ENCODE data around the gene RHBDD3. TPM values are rescaled to one million over a fixed set of nuclear protein-coding genes. Genes with fewer than 3 reads are reported as not detected.

Gene RHBDD3
- total RNA-seq, 4 donors from 2014 or later = 14.4 to 43.5 (median 32.6) TPM

GRCh38 chr22:29275819-29276565 lies 8.2 kb upstream of the RHBDD3 start:
- no peak for TF ChIP-seq POLR2A (IDR thresholded peaks at IDR 0.05)
- Histone ChIP-seq H3K36me3 (peaks cover 0 to 84% (median 11%) of the 10 kb centered on the region in 3 donors), H3K27ac (no peak overlapping the region), H3K4me3 (no peak overlapping the region), H3K9me3 (no peaks in the 10 kb centered on the region), H3K27me3 (no peaks in the 10 kb centered on the region), H3K4me1 (peaks cover 0 to 75% (median 38%) of the 10 kb centered on the region in 4 donors)
- WGBS, 2 donors = 45 to 53% methylated on average over 3 of the region's 3 CpGs
- DNase-seq (ENCODE audit: low spot score in 2 of 2) = no peak

- Histone ChIP-seq H3K4me1 (peaks cover 0 to 83% (median 46%) of the 10 kb centered on the region in 4 donors), H3K36me3 (peaks cover 0 to 76% (median 11%) of the 10 kb centered on the region in 3 donors)
- WGBS, 2 donors = 47 to 52% methylated on average over 3 of the region's 3 CpGs
Observed at GRCh38 chr22:29275167-29275566, 7.4 kb upstream of the RHBDD3 start.

GRCh38 chr22:29272624-29273023 lies 4.8 kb upstream of the RHBDD3 start:
- Histone ChIP-seq H3K4me3 (no peak overlapping the region), H3K27ac (peak overlapping the region in 1 of 4 donors; percentile 53), H3K9me3 (no peaks in the 10 kb centered on the region), H3K4me1 (peaks cover 0 to 84% (median 52%) of the 10 kb centered on the region in 4 donors), H3K36me3 (peaks cover 0 to 51% (median 0%) of the 10 kb centered on the region in 3 donors), H3K27me3 (no peaks in the 10 kb centered on the region)
- no peak for TF ChIP-seq CTCF (IDR thresholded peaks at IDR 0.05)
- no peak for TF ChIP-seq POLR2A (IDR thresholded peaks at IDR 0.05)
- no peak for TF ChIP-seq EP300 (IDR thresholded peaks at IDR 0.05)
- WGBS, 2 donors = 42 to 57% methylated on average over 2 of the region's 2 CpGs
- DNase-seq (ENCODE audit: low spot score in 2 of 2) = no peak

More at GRCh38 chr22:29275167-29275566, 7.4 kb upstream of the RHBDD3 start:
- no peak overlapping the region for H3K27ac ChIP-seq
- no peaks in the 10 kb centered on the region for H3K27me3 ChIP-seq
- no peak overlapping the region for H3K4me3 ChIP-seq
- TF ChIP-seq POLR2A (IDR thresholded peaks at IDR 0.05) = no peak
- TF ChIP-seq CTCF (IDR thresholded peaks at IDR 0.05) = no peak
- TF ChIP-seq EP300 (IDR thresholded peaks at IDR 0.05) = no peak
- no peak for DNase-seq (ENCODE audit: low spot score in 2 of 2)
- H3K9me3 ChIP-seq = no peaks in the 10 kb centered on the region

GRCh38 chr22:29270475-29271271 lies 2.9 kb upstream of the RHBDD3 start:
- H3K4me1 ChIP-seq = peaks cover 0 to 83% (median 51%) of the 10 kb centered on the region in 4 donors
- no peak for DNase-seq (ENCODE audit: low spot score in 2 of 2)
- WGBS, 2 donors = 9 to 17% methylated on average over 9 of the region's 9 CpGs
- H3K4me3 ChIP-seq = peak overlapping the region; percentile 86 to 100 (median 92)
- peak overlapping the region in 3 of 4 donors; percentile 96 to 99 (median 99) for H3K27ac ChIP-seq
- peaks cover 0 to 41% (median 0%) of the 10 kb centered on the region in 3 donors for H3K36me3 ChIP-seq
- TF ChIP-seq POLR2A (IDR thresholded peaks at IDR 0.05) (no peak), EP300 (IDR thresholded peaks at IDR 0.05) (no peak), CTCF (IDR thresholded peaks at IDR 0.05) (no peak)
- H3K9me3 ChIP-seq = no peaks in the 10 kb centered on the region
- H3K27me3 ChIP-seq = no peaks in the 10 kb centered on the region

- TF ChIP-seq CTCF (IDR thresholded peaks at IDR 0.05) (no peak), EP300 (IDR thresholded peaks at IDR 0.05) (no peak), POLR2A (IDR thresholded peaks at IDR 0.05) (no peak)
- H3K4me1 ChIP-seq = peaks cover 0 to 76% (median 50%) of the 10 kb centered on the region in 4 donors
- WGBS, 2 donors = 10 to 13% methylated on average over 13 of the region's 13 CpGs
- H3K27ac ChIP-seq = peak overlapping the region; percentile 96 to 99 (median 99)
- peak overlapping the region; percentile 86 to 100 (median 92) for H3K4me3 ChIP-seq
- H3K9me3 ChIP-seq = no peaks in the 10 kb centered on the region
- H3K27me3 ChIP-seq = no peaks in the 10 kb centered on the region
- DNase-seq (ENCODE audit: low spot score in 2 of 2) = no peak
- H3K36me3 ChIP-seq = peaks cover 0 to 42% (median 0%) of the 10 kb centered on the region in 3 donors
Observed at GRCh38 chr22:29269731-29270474, 2.1 kb upstream of the RHBDD3 start.
